ENCODE measurements around the gene KCNC4. TPM values are rescaled to one million over a fixed set of nuclear protein-coding genes. Genes with fewer than 3 reads are reported as not detected.

KCNC4 gene
- total and polyA plus RNA-seq, 5 donors: 4.1 to 8.5 (median 6.7) TPM

DNA sequence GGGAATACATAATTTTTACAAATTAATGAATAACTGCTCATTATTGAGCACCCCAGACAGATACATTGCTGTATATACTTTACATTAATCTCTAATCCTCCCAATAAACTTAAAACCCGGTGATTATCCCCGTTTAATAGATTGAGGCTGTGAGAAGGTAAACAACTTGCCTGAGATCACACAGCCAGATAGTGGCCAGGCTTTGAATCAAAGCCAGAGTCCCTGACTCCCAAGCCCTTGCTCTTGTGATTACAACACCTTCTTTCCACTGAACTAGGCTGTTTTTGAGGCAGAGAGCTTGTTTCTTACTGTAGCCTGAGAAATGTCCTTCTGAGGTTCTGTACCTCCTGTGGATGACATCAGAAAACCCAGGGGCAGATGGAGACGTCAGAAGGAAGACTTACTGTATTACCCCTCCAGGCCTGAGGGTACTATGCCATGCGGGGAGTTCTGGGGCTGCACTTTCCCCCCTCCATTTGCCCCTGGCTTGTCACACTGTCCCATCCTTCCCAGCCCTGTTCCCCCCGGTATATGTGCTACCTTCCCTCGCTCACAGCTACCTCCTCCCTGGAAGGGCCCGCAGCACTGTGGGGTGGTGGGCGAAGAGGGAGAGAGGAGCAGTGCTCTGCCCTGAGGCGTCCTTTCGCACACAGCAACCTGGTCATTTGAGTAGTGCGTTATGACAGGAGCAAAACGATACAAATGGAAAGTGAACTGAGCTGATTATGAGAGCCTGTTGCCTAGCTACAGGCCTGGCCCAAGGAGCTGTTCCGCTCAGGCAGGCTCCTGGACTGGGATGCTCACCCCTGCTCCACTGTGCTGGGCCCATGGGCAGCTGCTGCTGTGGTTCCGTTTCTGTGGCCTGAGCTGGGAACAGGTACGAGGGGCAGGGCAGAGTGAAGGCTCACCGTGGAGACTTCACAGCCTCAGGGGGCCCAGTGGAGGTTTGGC lies 4.6 kb downstream of the KCNC4 start:
- intact Hi-C loops (cut with DNase I): no loop called here
- ATAC-seq (no peak), DNase-seq (no peak)
- H3K27ac ChIP-seq (ENCODE audit: low read length): no peak overlapping the region
- H3K4me1 ChIP-seq (ENCODE audit: control insufficient read depth, insufficient read depth, low read length): peaks cover 4% of the 10 kb centered on the region
- no peaks in the 10 kb centered on the region for H3K27me3 ChIP-seq (ENCODE audit: control insufficient read depth, insufficient read depth)
- 78% methylated on average over 16 of the region's 16 CpGs for WGBS
- no peak overlapping the region for H3K4me3 ChIP-seq (ENCODE audit: low read length)
- H3K9me3 ChIP-seq (ENCODE audit: control insufficient read depth, low read length): no peaks in the 10 kb centered on the region

DNA sequence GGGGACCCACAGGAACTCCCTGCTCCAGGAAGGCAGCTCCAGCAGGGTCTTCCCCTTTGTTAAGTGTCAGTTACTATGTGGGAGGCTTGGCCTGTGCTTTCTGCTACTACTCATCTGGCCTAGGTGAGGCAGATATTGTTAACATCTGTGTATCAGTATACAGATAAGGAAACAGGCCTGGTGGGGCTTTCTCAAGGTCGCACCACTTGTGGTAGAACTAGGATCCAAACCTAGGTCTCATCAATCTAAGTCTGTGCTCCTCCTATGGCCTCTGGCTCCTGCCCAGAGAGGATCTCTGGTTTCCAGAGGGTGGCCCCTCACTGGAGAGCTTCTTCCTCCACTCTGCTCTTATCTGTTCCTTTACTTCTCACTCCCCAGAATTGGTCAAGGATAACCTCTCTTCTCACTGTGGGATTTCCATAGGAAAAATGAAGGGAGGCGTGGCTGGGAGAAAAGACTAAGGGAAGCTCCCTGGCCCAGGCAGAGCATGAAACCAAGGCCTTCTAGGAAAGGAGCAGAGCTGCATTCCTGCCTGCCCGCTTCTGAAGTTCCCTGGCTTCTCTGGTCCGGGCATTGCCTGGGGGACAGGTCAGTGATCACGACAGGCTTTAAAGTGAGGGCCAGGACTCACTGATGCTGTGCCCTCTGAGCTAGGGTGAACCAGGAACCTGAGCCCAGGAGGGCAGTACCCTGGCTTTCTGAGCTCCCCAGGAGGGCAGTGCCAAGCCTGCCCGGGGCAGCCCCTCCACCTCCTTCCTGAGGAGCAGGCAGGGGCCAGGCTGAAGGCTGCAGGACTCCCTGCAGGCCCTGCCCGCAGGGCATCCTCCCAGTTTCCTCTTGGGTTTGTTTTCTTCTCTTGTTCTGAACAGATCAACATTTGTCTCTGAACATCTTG lies 5.8 kb downstream of the KCNC4 start:
- peaks cover 4% of the 10 kb centered on the region for H3K4me1 ChIP-seq (ENCODE audit: control insufficient read depth, insufficient read depth, low read length)
- no peaks in the 10 kb centered on the region for H3K9me3 ChIP-seq (ENCODE audit: control insufficient read depth, low read length)
- no peak overlapping the region for H3K4me3 ChIP-seq (ENCODE audit: low read length)
- 86% methylated on average over 7 of the region's 7 CpGs for WGBS
- DNase-seq: no peak
- no peak overlapping the region for H3K27ac ChIP-seq (ENCODE audit: low read length)
- intact Hi-C loops (cut with DNase I): no loop called here
- no peaks in the 10 kb centered on the region for H3K27me3 ChIP-seq (ENCODE audit: control insufficient read depth, insufficient read depth)
- no peak for ATAC-seq

DNA sequence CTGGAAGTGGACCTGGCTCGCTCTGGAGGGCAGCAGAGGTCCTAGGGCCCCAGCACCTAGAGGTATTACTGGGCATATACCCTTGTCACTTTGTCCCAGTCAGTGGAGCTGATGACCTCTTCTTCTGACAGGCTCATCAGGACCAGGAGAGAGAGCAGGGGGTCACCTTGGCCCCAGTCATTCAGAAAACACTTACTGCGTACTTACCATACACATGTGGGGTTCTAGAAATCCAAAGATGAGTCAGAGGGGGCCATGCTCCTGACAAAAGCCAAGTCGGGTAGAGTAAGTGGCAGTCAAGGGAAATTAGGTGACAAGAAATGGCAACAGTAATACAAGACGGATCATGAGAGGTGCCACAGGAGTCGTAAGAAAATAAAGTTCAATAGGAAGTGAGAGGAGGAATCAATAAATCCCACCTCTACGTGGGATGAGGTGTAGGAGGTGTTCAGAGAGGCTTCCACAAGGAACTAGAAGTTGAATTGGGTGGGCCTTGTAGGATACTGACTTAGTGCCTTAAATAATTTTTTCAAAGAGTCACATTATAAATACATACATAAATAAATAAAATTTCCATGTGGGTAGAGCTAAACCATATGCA lies 6.8 kb downstream of the KCNC4 start:
- H3K4me3 ChIP-seq (ENCODE audit: low read length): no peak overlapping the region
- no peak for ATAC-seq
- DNase-seq: no peak
- no peaks in the 10 kb centered on the region for H3K27me3 ChIP-seq (ENCODE audit: control insufficient read depth, insufficient read depth)
- no peaks in the 10 kb centered on the region for H3K9me3 ChIP-seq (ENCODE audit: control insufficient read depth, low read length)
- intact Hi-C loops (cut with DNase I): no loop called here
- H3K4me1 ChIP-seq (ENCODE audit: control insufficient read depth, insufficient read depth, low read length): peaks cover 4% of the 10 kb centered on the region
- no peak overlapping the region for H3K27ac ChIP-seq (ENCODE audit: low read length)
- WGBS: 89% methylated on average over 6 of the region's 6 CpGs

DNA sequence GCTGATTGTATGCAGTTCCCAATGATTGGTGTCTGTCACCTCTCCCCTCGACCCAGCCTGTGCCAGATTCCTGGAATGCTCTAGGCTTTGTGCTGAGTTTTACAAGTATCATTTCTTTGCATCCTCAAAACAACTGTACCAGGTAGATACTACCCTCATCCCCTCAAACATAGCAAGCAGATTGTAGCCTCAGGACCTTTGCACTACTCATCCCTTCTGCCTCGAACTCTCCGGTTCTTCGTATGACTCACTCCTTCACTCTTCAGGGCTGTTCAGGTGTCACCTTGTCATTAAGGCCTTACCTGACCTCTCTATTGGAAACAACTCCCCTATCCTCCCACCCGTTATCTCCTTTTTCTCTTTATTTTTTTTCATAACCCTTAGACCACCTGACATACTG lies 8.0 kb downstream of the KCNC4 start:
- Histone ChIP-seq H3K9me3 (ENCODE audit: control insufficient read depth, low read length) (no peaks in the 10 kb centered on the region), H3K4me1 (ENCODE audit: control insufficient read depth, insufficient read depth, low read length) (no peaks in the 10 kb centered on the region), H3K27me3 (ENCODE audit: control insufficient read depth, insufficient read depth) (no peaks in the 10 kb centered on the region), H3K27ac (ENCODE audit: low read length) (no peak overlapping the region), H3K4me3 (ENCODE audit: low read length) (no peak overlapping the region)
- 93% methylated on average over 5 of the region's 5 CpGs for WGBS
- DNase-seq: no peak
- intact Hi-C loops (cut with DNase I): no loop called here
- no peak for ATAC-seq

DNA sequence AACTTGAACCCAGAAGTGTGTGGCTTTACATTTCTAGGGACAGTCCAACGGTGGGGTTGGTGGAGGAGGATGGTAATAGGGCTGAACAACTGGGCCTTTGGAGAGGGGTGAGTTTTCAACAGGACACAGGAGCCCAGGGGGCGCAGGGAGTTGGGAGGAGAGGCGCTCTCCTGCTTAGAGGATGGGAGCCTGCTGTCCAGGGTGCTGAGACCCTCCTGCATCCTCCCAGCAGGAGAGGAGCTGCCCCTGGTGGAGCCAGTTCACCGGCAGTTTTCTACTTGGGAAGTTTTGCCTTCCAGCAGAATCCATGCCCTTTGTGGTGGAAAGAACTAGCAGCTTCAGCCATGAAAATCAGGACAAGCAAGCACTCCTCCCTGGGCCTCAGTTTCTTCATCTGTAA lies 8.6 kb downstream of the KCNC4 start:
- 76% methylated on average over 4 of the region's 4 CpGs for WGBS
- no peaks in the 10 kb centered on the region for H3K27me3 ChIP-seq (ENCODE audit: control insufficient read depth, insufficient read depth)
- no peaks in the 10 kb centered on the region for H3K4me1 ChIP-seq (ENCODE audit: control insufficient read depth, insufficient read depth, low read length)
- DNase-seq (no peak), ATAC-seq (no peak)
- H3K9me3 ChIP-seq (ENCODE audit: control insufficient read depth, low read length): no peaks in the 10 kb centered on the region
- H3K27ac ChIP-seq (ENCODE audit: low read length): no peak overlapping the region
- intact Hi-C loops (cut with DNase I): no loop called here
- no peak overlapping the region for H3K4me3 ChIP-seq (ENCODE audit: low read length)

DNA sequence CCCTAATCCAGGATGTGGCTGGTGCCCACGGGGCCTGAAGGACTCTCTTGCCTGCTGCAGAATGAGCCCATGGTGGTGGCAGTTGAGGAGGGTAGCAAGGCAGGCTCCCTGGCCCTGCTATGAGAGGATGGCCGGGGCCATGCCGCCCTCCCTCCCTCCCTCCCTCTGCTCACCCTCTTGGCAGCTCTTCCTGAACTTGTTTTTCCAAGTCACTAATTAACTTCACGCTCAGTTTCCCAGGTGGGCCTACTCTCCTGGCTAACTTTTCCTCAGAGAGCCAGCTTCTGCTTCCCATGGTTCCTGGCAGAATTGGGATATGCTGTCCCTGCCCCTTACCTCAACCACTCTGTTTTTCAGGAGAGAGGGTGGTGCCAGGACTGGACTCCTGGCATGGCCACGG lies 10.2 kb downstream of the KCNC4 start:
- Histone ChIP-seq H3K4me3 (ENCODE audit: low read length) (no peak overlapping the region), H3K4me1 (ENCODE audit: control insufficient read depth, insufficient read depth, low read length) (no peaks in the 10 kb centered on the region), H3K27ac (ENCODE audit: low read length) (no peak overlapping the region), H3K27me3 (ENCODE audit: control insufficient read depth, insufficient read depth) (no peaks in the 10 kb centered on the region), H3K9me3 (ENCODE audit: control insufficient read depth, low read length) (no peaks in the 10 kb centered on the region)
- WGBS: 81% methylated on average over 5 of the region's 5 CpGs
- DNase-seq (no peak), ATAC-seq (no peak)
- intact Hi-C loops (cut with DNase I): no loop called here

DNA sequence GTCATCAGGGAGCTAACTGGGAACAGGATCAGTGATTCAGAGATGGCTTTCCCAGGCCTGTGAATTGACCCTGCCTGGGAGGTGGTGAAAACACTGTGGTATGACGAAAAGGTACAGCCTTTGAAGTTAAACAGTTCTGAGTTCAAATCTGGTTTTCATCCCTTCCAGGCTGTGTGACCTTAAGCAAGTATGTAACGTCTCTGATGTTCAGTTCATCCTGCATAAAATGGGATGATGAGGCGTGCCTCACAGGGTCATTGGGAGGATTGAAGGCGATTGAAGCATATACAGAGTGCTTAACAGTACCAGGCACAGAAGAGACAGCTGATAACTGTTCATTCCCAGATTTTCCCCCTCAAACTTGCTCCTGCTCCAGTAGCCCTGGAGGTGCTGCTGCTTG lies 11.0 kb downstream of the KCNC4 start:
- 89% methylated on average over 4 of the region's 4 CpGs for WGBS
- intact Hi-C loops (cut with DNase I): no loop called here
- no peaks in the 10 kb centered on the region for H3K27me3 ChIP-seq (ENCODE audit: control insufficient read depth, insufficient read depth)

DNA sequence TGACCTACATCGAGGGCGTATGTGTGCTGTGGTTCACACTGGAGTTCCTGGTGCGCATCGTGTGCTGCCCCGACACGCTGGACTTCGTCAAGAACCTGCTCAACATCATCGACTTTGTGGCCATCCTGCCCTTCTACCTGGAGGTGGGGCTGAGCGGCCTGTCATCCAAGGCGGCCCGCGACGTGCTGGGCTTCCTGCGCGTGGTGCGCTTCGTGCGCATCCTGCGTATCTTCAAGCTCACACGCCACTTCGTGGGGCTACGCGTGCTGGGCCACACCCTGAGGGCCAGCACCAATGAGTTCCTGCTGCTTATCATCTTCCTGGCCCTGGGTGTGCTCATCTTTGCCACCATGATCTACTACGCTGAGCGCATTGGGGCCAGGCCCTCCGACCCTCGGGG lies 13.0 kb downstream of the KCNC4 start:
- ATAC-seq (no peak), DNase-seq (no peak)
- 97% methylated on average over 27 of the region's 27 CpGs for WGBS
- intact Hi-C loops (cut with DNase I): no loop called here
- Histone ChIP-seq H3K4me1 (ENCODE audit: control insufficient read depth, insufficient read depth, low read length) (no peaks in the 10 kb centered on the region), H3K9me3 (ENCODE audit: control insufficient read depth, low read length) (no peaks in the 10 kb centered on the region), H3K27ac (ENCODE audit: low read length) (no peak overlapping the region), H3K27me3 (ENCODE audit: control insufficient read depth, insufficient read depth) (no peaks in the 10 kb centered on the region), H3K4me3 (ENCODE audit: low read length) (no peak overlapping the region)

More for the DNA sequence above, 11.0 kb downstream of the KCNC4 start:
- Histone ChIP-seq H3K9me3 (ENCODE audit: control insufficient read depth, low read length) (no peaks in the 10 kb centered on the region), H3K27ac (ENCODE audit: low read length) (no peak overlapping the region), H3K4me1 (ENCODE audit: control insufficient read depth, insufficient read depth, low read length) (no peaks in the 10 kb centered on the region), H3K4me3 (ENCODE audit: low read length) (no peak overlapping the region)
- ATAC-seq (no peak), DNase-seq (no peak)

DNA sequence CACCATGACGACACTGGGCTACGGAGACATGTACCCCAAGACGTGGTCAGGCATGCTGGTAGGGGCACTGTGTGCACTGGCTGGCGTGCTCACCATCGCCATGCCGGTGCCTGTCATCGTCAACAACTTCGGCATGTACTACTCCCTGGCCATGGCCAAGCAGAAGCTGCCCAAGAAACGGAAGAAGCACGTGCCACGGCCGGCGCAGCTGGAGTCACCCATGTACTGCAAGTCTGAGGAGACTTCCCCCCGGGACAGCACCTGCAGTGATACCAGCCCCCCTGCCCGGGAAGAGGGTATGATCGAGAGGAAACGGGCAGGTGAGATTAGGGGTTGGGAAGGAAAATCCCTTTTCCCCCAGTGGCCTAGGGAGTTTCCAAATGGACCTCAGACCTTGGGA lies 13.5 kb downstream of the KCNC4 start:
- Histone ChIP-seq H3K27me3 (ENCODE audit: control insufficient read depth, insufficient read depth) (no peaks in the 10 kb centered on the region), H3K9me3 (ENCODE audit: control insufficient read depth, low read length) (no peaks in the 10 kb centered on the region), H3K4me3 (ENCODE audit: low read length) (no peak overlapping the region), H3K4me1 (ENCODE audit: control insufficient read depth, insufficient read depth, low read length) (no peaks in the 10 kb centered on the region), H3K27ac (ENCODE audit: low read length) (no peak overlapping the region)
- DNase-seq (no peak), ATAC-seq (no peak)
- intact Hi-C loops (cut with DNase I): no loop called here
- WGBS: 93% methylated on average over 17 of the region's 17 CpGs

DNA sequence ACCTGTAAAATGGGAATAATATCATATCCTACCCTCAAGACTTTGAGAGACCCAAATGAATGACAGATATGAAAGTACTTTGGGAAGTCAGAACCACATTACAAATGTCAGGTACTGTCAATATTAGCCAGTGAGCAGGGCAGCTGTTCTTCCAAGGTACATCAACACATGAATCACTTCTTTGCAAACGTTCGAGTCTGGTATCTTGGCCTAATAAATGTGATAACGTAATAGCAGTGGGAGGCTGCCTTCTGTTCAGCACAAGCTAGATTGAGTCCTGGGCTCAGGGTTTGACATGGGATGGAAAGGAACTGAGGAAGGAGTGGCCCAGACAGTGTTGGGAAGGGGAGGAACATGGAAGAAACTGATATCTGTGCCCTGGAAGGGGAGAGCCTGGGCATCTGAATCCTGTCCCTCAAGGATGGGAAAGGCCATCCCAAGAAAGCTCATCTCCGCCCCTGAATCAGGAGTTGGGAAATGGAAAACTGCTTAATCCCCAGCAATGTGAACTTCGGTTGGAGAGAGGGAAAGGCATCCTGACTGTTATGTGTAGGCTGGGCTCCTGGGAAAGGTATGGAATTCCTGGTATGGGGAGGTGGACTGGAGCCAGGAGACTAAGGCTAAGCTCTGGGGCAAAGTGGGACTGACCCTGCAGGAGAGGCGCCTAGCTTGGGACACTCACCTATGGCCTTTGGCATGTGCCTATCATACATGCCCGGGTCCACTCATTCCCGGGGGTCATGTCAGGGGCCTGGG lies 14.3 kb downstream of the KCNC4 start:
- WGBS: 73% methylated on average over 8 of the region's 8 CpGs
- no peak overlapping the region for H3K27ac ChIP-seq (ENCODE audit: low read length)
- no peaks in the 10 kb centered on the region for H3K4me1 ChIP-seq (ENCODE audit: control insufficient read depth, insufficient read depth, low read length)
- H3K9me3 ChIP-seq (ENCODE audit: control insufficient read depth, low read length): no peaks in the 10 kb centered on the region
- no peaks in the 10 kb centered on the region for H3K27me3 ChIP-seq (ENCODE audit: control insufficient read depth, insufficient read depth)
- no peak overlapping the region for H3K4me3 ChIP-seq (ENCODE audit: low read length)
- ATAC-seq (no peak), DNase-seq (no peak)
- intact Hi-C loops (cut with DNase I): no loop called here

All from right cardiac atrium (tissue), 5 donors.